ENCODE data around the gene EEF2KMT. TPM values are rescaled to one million over a fixed set of nuclear protein-coding genes. Genes with fewer than 3 reads are reported as not detected.
"Not testable (repeated sequence)": the region's sequence is repeated elsewhere in the genome, so short reads cannot be mapped to it uniquely, and the experiment has no call there.

EEF2KMT gene
- total RNA-seq, 1 donor from 2014 or later = 2.8 TPM

DNA sequence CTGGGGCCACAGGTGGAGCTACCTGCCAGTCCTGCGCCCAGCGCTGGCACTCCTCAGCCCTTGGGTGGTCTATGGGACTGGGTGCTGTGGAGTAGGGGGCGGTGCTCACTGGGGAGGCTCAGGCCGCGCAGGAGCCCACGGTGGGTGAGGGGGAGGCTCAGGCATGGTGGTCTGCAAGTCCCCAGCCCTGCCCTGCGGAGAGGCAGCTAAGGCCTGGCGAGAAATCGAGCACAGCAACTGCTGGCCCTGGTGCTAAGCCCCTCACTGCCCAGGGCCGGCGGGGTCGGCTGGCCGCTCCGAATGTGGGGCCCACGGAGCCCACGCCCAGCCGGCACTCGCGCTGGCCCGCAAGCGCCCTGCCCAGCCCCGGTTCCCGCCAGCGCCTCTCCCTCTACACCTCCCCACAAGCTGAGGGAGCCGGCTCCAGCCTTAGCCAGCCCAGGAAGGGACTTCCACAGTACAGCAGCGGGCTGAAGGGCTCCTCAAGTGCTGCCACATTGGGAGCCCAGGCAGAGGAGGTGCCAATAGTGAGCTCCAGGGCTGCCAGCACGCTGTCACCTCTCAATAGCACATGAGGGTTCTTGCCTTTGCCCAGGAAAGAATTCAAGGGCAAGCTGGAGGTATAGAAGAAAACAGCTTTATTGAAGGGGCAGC, 11.0 kb upstream of the EEF2KMT start:
- no peaks in the 10 kb centered on the region for H3K4me1 ChIP-seq
- no peak for DNase-seq (ENCODE audit: low spot score in 2 of 2)
- H3K9me3 ChIP-seq = no peaks in the 10 kb centered on the region
- H3K36me3 ChIP-seq = no peaks in the 10 kb centered on the region
- intact Hi-C loops (cut with DNase I) = no loop called here
- TF ChIP-seq, protein P1, sequence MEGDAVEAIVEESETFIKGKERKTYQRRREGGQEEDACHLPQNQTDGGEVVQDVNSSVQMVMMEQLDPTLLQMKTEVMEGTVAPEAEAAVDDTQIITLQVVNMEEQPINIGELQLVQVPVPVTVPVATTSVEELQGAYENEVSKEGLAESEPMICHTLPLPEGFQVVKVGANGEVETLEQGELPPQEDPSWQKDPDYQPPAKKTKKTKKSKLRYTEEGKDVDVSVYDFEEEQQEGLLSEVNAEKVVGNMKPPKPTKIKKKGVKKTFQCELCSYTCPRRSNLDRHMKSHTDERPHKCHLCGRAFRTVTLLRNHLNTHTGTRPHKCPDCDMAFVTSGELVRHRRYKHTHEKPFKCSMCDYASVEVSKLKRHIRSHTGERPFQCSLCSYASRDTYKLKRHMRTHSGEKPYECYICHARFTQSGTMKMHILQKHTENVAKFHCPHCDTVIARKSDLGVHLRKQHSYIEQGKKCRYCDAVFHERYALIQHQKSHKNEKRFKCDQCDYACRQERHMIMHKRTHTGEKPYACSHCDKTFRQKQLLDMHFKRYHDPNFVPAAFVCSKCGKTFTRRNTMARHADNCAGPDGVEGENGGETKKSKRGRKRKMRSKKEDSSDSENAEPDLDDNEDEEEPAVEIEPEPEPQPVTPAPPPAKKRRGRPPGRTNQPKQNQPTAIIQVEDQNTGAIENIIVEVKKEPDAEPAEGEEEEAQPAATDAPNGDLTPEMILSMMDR (IDR thresholded peaks at IDR 0.05) = no peak
- H3K27me3 ChIP-seq = no peaks in the 10 kb centered on the region
- H3K27ac ChIP-seq = no peak overlapping the region
- no peak overlapping the region for H3K4me3 ChIP-seq

DNA sequence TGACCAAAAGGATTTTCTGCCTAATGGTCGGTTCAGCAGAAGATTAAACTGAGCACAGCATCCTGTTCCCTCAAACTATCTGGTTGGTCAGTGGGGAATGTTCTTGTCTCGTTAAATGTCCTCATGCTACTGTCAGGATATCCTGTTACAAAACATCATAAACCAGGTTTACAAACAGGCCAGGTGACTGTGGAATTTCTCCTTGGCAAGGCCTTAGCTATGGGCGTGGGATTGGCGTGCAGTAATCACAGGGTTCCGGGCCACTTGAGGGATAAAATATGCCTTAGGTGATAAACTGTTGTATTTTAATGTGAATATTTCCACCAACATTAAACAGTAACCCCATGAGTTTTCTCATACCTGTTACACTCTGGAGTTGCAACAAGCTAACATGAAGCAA, 7.4 kb upstream of the EEF2KMT start:
- H3K4me1 ChIP-seq; H3K4me3 ChIP-seq; H3K27me3 ChIP-seq; H3K27ac ChIP-seq; H3K36me3 ChIP-seq; DNase-seq (ENCODE audit: low spot score in 2 of 2); H3K9me3 ChIP-seq; intact Hi-C loops (cut with DNase I): not testable (repeated sequence)

DNA sequence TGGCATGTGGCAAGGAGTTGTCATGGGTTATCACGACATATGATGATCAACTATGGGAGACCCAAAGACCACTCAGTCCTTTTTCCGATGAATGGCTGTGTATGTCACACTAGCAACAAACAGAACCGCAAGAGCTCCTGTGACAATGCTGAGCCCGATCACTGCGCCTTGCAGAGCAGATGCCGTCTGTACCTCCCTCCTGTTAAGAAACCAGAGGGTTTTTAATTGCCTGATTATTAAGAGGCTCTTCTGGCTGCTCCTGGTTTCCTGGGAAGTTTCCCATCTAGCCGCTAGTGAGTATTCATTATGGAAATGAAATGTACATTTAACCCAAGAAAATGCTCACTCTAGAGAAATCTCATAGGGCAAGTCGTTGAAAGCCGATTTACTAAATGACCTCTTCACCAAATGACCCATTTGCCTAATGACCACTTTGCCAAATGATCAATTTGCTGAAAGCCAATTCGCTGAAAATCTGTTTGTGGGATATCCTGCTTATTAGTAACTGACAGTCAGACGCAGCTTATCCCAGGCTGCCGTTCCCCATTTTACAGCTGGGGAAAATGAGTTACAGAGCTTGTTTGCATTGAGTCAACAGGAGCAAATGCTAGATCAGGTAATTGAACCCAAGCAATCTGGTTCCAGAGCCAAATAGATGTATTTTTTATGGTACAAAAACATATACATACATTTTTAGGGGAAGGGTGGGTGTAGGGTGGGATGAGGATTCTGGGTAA, 5.9 kb upstream of the EEF2KMT start:
- intact Hi-C loops (cut with DNase I); H3K9me3 ChIP-seq; H3K27ac ChIP-seq; H3K4me1 ChIP-seq; DNase-seq (ENCODE audit: low spot score in 2 of 2); H3K36me3 ChIP-seq; H3K4me3 ChIP-seq; H3K27me3 ChIP-seq: not testable (repeated sequence)

DNA sequence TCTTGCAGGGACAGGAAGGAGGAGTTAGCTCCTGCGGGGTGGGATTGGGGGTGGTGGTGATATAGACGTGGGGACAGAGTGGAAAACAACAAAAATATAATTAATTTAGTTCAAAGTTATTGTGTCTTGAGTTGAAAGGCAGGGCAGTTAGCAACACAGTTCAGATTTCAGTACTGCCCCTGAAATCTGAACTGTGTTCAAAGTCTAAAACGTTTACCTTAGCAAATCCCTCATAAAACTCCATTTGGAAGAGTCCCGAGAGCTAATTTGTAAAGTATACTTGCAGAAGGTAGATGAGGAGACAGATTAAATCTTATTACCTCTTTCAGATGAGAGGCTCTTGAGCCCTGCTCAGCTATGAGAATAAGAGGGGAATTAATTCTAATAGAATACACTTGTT, 1.6 kb upstream of the EEF2KMT start:
- DNase-seq (ENCODE audit: low spot score in 2 of 2); H3K27ac ChIP-seq; H3K27me3 ChIP-seq; H3K4me1 ChIP-seq; H3K36me3 ChIP-seq; H3K9me3 ChIP-seq: not testable (repeated sequence)
- peak overlapping the region in 1 of 2 donors; percentile 95 for H3K4me3 ChIP-seq
- intact Hi-C loops (cut with DNase I) = loop anchor here (5.0 kb wide), 2 partner anchors 252 to 332 kb away; partner anchors contain the start of genes GLYR1, UBN1 and ZNF500

DNA sequence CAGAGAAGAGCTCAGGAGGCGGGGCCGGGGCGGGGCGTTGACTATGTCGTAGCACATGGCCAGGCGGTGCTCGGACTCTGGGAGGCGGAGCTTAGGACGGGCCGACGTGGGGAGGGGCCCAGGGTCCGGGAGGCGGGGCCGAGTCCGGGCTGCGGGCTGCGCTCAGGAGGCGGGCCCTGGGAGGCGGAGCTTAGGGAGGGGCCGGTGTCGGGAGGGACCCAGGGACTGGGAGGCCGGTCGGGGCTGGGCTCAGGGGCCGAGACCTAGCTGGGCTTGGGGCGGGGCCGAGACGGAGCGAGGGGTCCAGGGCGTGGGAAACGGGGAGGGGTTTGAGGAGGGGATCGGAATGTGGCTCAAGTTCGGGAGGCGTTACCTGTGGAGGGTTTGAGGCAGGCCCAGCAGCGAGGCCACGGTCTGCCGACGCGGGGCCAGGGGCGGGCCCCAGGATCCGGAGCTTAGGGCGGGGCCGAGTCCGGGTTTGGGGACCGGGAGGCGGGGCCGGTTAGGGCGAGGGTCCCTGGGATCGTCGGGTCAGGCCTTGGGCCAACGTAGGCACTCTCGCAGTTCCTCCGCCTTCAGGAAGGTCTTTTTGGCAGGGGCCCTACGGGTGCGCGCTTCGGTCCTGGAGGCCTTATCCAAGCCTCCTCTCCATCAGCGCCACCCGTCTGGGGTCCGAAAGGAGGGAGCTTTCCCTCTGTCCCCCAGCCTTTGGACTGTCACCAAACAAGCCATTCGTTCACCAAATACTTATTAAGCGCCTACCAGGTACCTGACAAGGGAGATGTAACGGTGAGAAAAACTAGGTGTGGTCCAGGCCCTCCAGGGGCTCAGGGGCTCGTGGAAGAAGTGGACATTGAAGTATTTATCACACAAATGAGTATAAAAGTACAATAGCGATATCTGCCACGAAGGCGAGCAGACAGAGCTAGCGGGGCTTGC, 895 bp upstream of the EEF2KMT start:
- Histone ChIP-seq H3K27ac (peak overlapping the region; percentile 79 to 85), H3K4me3 (peak overlapping the region; percentile 80 to 95)
- not testable (repeated sequence) for H3K36me3 ChIP-seq, H3K4me1 ChIP-seq, H3K9me3 ChIP-seq, H3K27me3 ChIP-seq
- intact Hi-C loops (cut with DNase I) = loop anchor here (1.0 to 5.0 kb wide), 3 partner anchors 140 to 331 kb away; partner anchors contain the start of genes GLYR1, SEC14L5, UBN1 and ZNF500
- peak; percentile 21 to 89 for DNase-seq (ENCODE audit: low spot score in 2 of 2)

DNA sequence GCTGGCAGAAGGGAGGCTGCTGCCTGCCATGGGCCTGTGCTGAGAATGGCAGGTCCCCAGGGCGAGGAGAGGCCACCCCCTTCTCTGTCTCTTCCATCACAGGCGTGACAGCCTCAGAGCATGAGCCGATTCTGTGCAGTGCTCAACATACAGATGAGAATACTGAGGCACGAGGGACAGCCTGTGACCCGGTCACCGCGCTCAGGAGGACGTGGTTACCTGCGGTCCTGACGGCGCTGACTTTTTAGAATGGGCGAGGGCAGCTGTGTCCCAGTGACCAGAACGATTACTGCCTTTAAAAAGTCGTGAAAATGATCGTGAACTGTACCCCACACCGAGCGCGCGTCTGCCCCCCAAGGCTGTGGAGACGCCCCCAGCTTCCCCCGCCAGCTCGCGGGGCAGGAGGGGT, 530 bp downstream of the EEF2KMT start:
- H3K36me3 ChIP-seq, H3K27me3 ChIP-seq, H3K9me3 ChIP-seq, H3K4me1 ChIP-seq: not testable (repeated sequence)
- Histone ChIP-seq H3K4me3 (peak overlapping the region; percentile 90 to 95), H3K27ac (peak overlapping the region; percentile 71 to 89)
- intact Hi-C loops (cut with DNase I) = loop anchor here (5.0 kb wide), 2 partner anchors 250 to 330 kb away; partner anchors contain the start of genes GLYR1, UBN1 and ZNF500
- peak in 1 of 2 donors; percentile 67 for DNase-seq (ENCODE audit: low spot score in 2 of 2)

- not testable (repeated sequence) for DNase-seq (ENCODE audit: low spot score in 2 of 2); H3K27me3 ChIP-seq; H3K9me3 ChIP-seq; H3K4me1 ChIP-seq; H3K36me3 ChIP-seq
- Histone ChIP-seq H3K27ac (peak overlapping the region in 1 of 2 donors; percentile 71), H3K4me3 (peak overlapping the region in 1 of 2 donors; percentile 95)
- intact Hi-C loops (cut with DNase I) = loop anchor here (5.0 kb wide), 2 partner anchors 249 to 329 kb away; partner anchors contain the start of genes GLYR1, UBN1 and ZNF500
Measured at GRCh38 chr16:5096437-5097060, 1.0 kb downstream of the EEF2KMT start.

DNA sequence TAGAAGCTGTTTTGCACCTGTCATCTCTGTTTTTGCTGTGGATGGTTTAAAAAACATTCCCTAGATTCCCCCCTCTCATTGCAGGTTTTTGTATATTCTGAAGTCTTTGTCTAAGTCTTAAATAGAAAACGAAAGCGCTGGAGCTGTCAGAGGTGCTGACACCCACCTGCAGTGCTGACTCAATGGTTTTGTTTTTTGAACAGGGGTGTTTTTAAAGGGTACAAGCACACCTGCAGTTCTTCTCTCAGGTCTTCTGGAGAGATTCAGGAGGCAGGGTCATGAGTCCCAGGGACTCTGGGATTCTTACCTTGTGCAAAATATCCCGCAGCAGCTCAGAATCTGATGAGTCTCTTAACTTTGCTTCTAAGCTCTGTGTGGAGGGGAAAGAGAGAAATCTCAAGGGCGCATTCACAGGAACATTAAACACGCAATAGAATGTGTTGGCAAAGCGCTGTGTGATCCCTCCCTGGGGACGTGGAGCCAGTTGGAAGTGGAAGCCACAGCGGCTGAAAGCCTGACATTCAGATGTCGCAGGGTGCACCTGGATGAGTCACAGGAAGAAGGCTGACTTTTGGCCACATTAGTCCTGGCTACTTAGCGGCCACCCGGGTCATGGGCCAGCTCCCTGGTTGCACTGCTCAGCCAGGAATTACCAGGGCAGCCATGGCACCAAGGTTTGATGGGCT, 2.3 kb downstream of the EEF2KMT start:
- H3K27me3 ChIP-seq; H3K36me3 ChIP-seq; DNase-seq (ENCODE audit: low spot score in 2 of 2); H3K4me3 ChIP-seq; H3K9me3 ChIP-seq; H3K4me1 ChIP-seq; H3K27ac ChIP-seq: not testable (repeated sequence)
- intact Hi-C loops (cut with DNase I) = loop anchor here (5.0 kb wide), 2 partner anchors 248 to 328 kb away; partner anchors contain the start of genes GLYR1, UBN1 and ZNF500

GRCh38 chr16:5093746-5094145, 3.8 kb downstream of the EEF2KMT start:
- not testable (repeated sequence) for H3K9me3 ChIP-seq

DNA sequence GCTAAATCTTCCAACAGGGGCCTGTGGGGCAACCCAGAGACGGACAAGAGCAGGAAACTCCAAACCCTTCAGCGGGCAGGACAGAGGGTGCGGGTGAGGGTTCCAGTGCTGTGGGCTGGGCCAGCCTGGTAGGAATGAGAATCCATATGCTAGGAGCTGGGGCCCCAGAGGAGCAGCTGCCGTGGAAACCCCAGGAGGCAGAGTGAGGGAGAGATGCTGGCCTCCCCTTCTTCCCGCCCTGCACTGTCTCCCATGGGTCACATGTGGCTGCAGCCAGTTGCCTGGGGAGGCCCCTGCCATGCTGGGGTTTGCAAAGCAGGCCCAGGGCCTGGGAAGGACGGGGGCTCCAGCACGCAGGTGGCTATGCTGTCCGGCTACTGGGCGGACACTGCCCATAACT, 4.5 kb downstream of the EEF2KMT start:
- H3K9me3 ChIP-seq; intact Hi-C loops (cut with DNase I); DNase-seq (ENCODE audit: low spot score in 2 of 2); H3K4me3 ChIP-seq; H3K27me3 ChIP-seq; H3K27ac ChIP-seq; H3K4me1 ChIP-seq; H3K36me3 ChIP-seq: not testable (repeated sequence)

More at GRCh38 chr16:5093746-5094145, 3.8 kb downstream of the EEF2KMT start:
- H3K27ac ChIP-seq; H3K4me3 ChIP-seq; H3K36me3 ChIP-seq; intact Hi-C loops (cut with DNase I); DNase-seq (ENCODE audit: low spot score in 2 of 2); H3K27me3 ChIP-seq; H3K4me1 ChIP-seq: not testable (repeated sequence)

- intact Hi-C loops (cut with DNase I); DNase-seq (ENCODE audit: low spot score in 2 of 2); H3K27me3 ChIP-seq; H3K9me3 ChIP-seq; H3K4me3 ChIP-seq; H3K4me1 ChIP-seq; H3K36me3 ChIP-seq; H3K27ac ChIP-seq: not testable (repeated sequence)
Measured at GRCh38 chr16:5090592-5090991, 7.0 kb downstream of the EEF2KMT start.
